ENCODE results near the gene KRT78. TPM values are rescaled to one million over a fixed set of nuclear protein-coding genes. Genes with fewer than 3 reads are reported as not detected.

Gene KRT78
- total RNA-seq, 4 donors from 2014 or later, result 10.8 TPM; not detected in 3

GRCh38 chr12:52879394-52880351 is 30.9 kb upstream of the KRT78 start:
- TF ChIP-seq CTCF (IDR thresholded peaks at IDR 0.05), result peak; percentile 52 to 81 (median 69)
- no peak for TF ChIP-seq POLR2A (IDR thresholded peaks at IDR 0.05)
- TF ChIP-seq EP300 (IDR thresholded peaks at IDR 0.05), result no peak
- Histone ChIP-seq H3K27ac (peak overlapping the region; percentile 21 to 60 (median 45)), H3K4me3 (peak overlapping the region; percentile 9 to 39 (median 21)), H3K9me3 (no peaks in the 10 kb centered on the region), H3K36me3 (no peaks in the 10 kb centered on the region), H3K4me1 (peaks cover 0 to 25% (median 11%) of the 10 kb centered on the region in 4 donors), H3K27me3 (no peaks in the 10 kb centered on the region)
- WGBS, 2 donors, result 7 to 15% methylated on average over 17 to 32 of the region's 38 CpGs
- DNase-seq (ENCODE audit: low spot score in 2 of 2), result peak; percentile 46 to 80

GRCh38 chr12:52878507-52879393 is 30.0 kb upstream of the KRT78 start:
- Histone ChIP-seq H3K36me3 (no peaks in the 10 kb centered on the region), H3K4me3 (peak overlapping the region in 2 of 4 donors; percentile 22 to 39), H3K9me3 (no peaks in the 10 kb centered on the region), H3K27me3 (no peaks in the 10 kb centered on the region), H3K4me1 (peaks cover 0 to 35% (median 18%) of the 10 kb centered on the region in 4 donors), H3K27ac (peak overlapping the region; percentile 21 to 60 (median 45))
- no peak for DNase-seq (ENCODE audit: low spot score in 2 of 2)
- TF ChIP-seq POLR2A (IDR thresholded peaks at IDR 0.05) (no peak), CTCF (IDR thresholded peaks at IDR 0.05) (no peak), EP300 (IDR thresholded peaks at IDR 0.05) (no peak)
- WGBS, 2 donors, result 69 to 75% methylated on average over 17 of the region's 17 CpGs

GRCh38 chr12:52877242-52877641 is 28.4 kb upstream of the KRT78 start:
- TF ChIP-seq POLR2A (IDR thresholded peaks at IDR 0.05) (no peak), CTCF (IDR thresholded peaks at IDR 0.05) (no peak), EP300 (IDR thresholded peaks at IDR 0.05) (no peak)
- WGBS, 2 donors, result 70 to 77% methylated on average over 3 of the region's 3 CpGs
- Histone ChIP-seq H3K27me3 (no peaks in the 10 kb centered on the region), H3K4me3 (no peak overlapping the region), H3K4me1 (peaks cover 0 to 50% (median 26%) of the 10 kb centered on the region in 4 donors), H3K36me3 (no peaks in the 10 kb centered on the region), H3K9me3 (no peaks in the 10 kb centered on the region), H3K27ac (peak overlapping the region in 1 of 4 donors; percentile 40)
- no peak for DNase-seq (ENCODE audit: low spot score in 2 of 2)

GRCh38 chr12:52876372-52876771 is 27.6 kb upstream of the KRT78 start:
- no peak for DNase-seq (ENCODE audit: low spot score in 2 of 2)
- Histone ChIP-seq H3K4me1 (peaks cover 0 to 58% (median 35%) of the 10 kb centered on the region in 4 donors), H3K4me3 (no peak overlapping the region), H3K36me3 (no peaks in the 10 kb centered on the region), H3K27ac (peak overlapping the region in 1 of 4 donors; percentile 40), H3K9me3 (no peaks in the 10 kb centered on the region), H3K27me3 (no peaks in the 10 kb centered on the region)
- no peak for TF ChIP-seq POLR2A (IDR thresholded peaks at IDR 0.05)
- no peak for TF ChIP-seq CTCF (IDR thresholded peaks at IDR 0.05)
- TF ChIP-seq EP300 (IDR thresholded peaks at IDR 0.05), result no peak
- 77 to 86% methylated on average over 7 of the region's 7 CpGs for WGBS, 2 donors
